GM12878 (cell line): ENCODE measurements around the gene TOGARAM1.

Experiments
- ATF2 ChIP-seq: IDR thresholded peaks from 2 replicates; pipeline ENCODE4 v1.6.1; 2012; ENCODE audit warnings: low read length, inconsistent platforms
- CTCF ChIP-seq, 3 experiments: IDR thresholded peaks in 2 of 3; conservative IDR thresholded peaks in 1 of 3; 2 replicates each; pipeline ENCODE4 v1.5.1; 2011; ENCODE audit warnings: low read depth in 3 of 3, low read length in 3 of 3, mild to moderate bottlenecking in 3 of 3, control low read depth in 2 of 3, moderate library complexity in 2 of 3, inconsistent platforms in 1 of 3, mixed read lengths in 1 of 3; ENCODE audit not compliant: control insufficient read depth in 2 of 3, insufficient read depth in 1 of 3; ENCODE audit errors: extremely low read depth in 1 of 3
- KAT2A ChIP-seq: conservative IDR thresholded peaks from 2 replicates; pipeline ENCODE4 v1.6.1; 2011; ENCODE audit warnings: low read depth, low read length; ENCODE audit not compliant: control insufficient read depth
- LARP7 ChIP-seq: fragments of 450-650 bp; IDR thresholded peaks from 2 replicates; pipeline ENCODE4 v1.6.1; 2017; ENCODE audit warnings: mild to moderate bottlenecking
- POLR2A ChIP-seq: IDR thresholded peaks from 2 replicates; pipeline ENCODE4 v1.6.1; 2011; ENCODE audit warnings: low read depth, mild to moderate bottlenecking, low read length
- SPI1 ChIP-seq: IDR thresholded peaks from 2 replicates; pipeline ENCODE4 v1.6.1; 2011; ENCODE audit warnings: low read depth, mild to moderate bottlenecking, low read length, moderate library complexity, borderline replicate concordance; ENCODE audit not compliant: insufficient read depth

GRCh38 chr14:45073231-45073879 lies 111.4 kb downstream of the TOGARAM1 start:
- TF ChIP-seq CTCF (IDR thresholded peaks at IDR 0.05 in 2 of 3, conservative IDR thresholded peaks at IDR 0.05 in 1 of 3; ENCODE audit: control insufficient read depth in 2 of 3, extremely low read depth in 1 of 3, insufficient read depth in 1 of 3, low read depth in 3 of 3, low read length in 3 of 3) (no peak), SPI1 (no peak), POLR2A (no peak), LARP7 (no peak), KAT2A (no peak), ATF2 (no peak)
